CD4-positive, alpha-beta T cell (primary cell): ENCODE data around the gene CD9. TPM values are rescaled to one million over a fixed set of nuclear protein-coding genes. Genes with fewer than 3 reads are reported as not detected.

Experiments
- ATAC-seq: fragments of 200-7000 bp; cut with Tn5 transposase; one replicate; pipeline ENCODE4 v1.10.0; 2022; ENCODE audit warnings: mild to moderate bottlenecking; ENCODE audit not compliant: poor library complexity
- CTCF ChIA-PET: fragments of 350-600 bp; sonication (Branson Sonifier 250); formaldehyde crosslinking; loops from one replicate; lab custom pipeline; 2021; ENCODE audit warnings: antibody characterized with exemption, inconsistent platforms; lab: Charles Lee
- POLR2A ChIA-PET: fragments of 350-600 bp; sonication (Branson Sonifier 250); formaldehyde crosslinking; loops from one replicate; lab custom pipeline; 2021; ENCODE audit warnings: antibody characterized with exemption, inconsistent platforms; lab: Charles Lee
- DNase-seq, 14 experiments: peaks; one replicate each; pipeline ENCODE4 v3.0.0-alpha.2; 2013 to 2020; ENCODE audit warnings: mixed read lengths in 2 of 14
- H3K27ac ChIP-seq, 2 donors: one replicate each; pipeline versions ENCODE4 v1.5.1 to v1.7.0; 2013; ENCODE audit warnings: low read length in 2 of 2, low read depth in 1 of 2, mild to moderate bottlenecking in 1 of 2
- H3K27me3 ChIP-seq, 2 experiments: 1 replicate in 1 of 2; 2 replicates in 1 of 2; pipeline versions ENCODE4 v1.6.1 to v1.7.0; 2013; ENCODE audit warnings: low read length in 2 of 2, control low read depth in 1 of 2, mild to moderate bottlenecking in 1 of 2, moderate library complexity in 1 of 2; ENCODE audit not compliant: insufficient read depth in 2 of 2, control insufficient read depth in 1 of 2
- H3K36me3 ChIP-seq: one replicate; pipeline ENCODE4 v1.6.1; 2013; ENCODE audit warnings: low read length, control low read depth; ENCODE audit not compliant: insufficient read depth
- H3K4me1 ChIP-seq: one replicate; pipeline ENCODE4 v1.6.1; 2013; ENCODE audit warnings: low read length, control low read depth; ENCODE audit not compliant: insufficient read depth
- H3K4me3 ChIP-seq: one replicate; pipeline ENCODE4 v1.5.1; 2013; ENCODE audit warnings: mild to moderate bottlenecking, low read length, moderate library complexity
- H3K9me3 ChIP-seq, 2 experiments: 1 replicate in 1 of 2; 2 replicates in 1 of 2; pipeline versions ENCODE4 v1.6.1 to v1.7.0; 2013; ENCODE audit warnings: low read length in 2 of 2, mild to moderate bottlenecking in 2 of 2, control low read depth in 1 of 2, moderate library complexity in 1 of 2; ENCODE audit not compliant: control insufficient read depth in 1 of 2, insufficient read depth in 1 of 2
- H3K27ac Mint-ChIP-seq: one replicate; pipeline ENCODE4 v1.8.0; 2020; ENCODE audit warnings: mixed read lengths
- H3K27me3 Mint-ChIP-seq: one replicate; pipeline ENCODE4 v1.8.0; 2021; ENCODE audit warnings: mixed read lengths
- H3K36me3 Mint-ChIP-seq: one replicate; pipeline ENCODE4 v1.8.0; 2021; ENCODE audit warnings: low read depth, mixed read lengths
- H3K4me1 Mint-ChIP-seq: one replicate; pipeline ENCODE4 v1.8.0; 2021; ENCODE audit warnings: low read depth, mixed read lengths
- H3K4me3 Mint-ChIP-seq: one replicate; pipeline ENCODE4 v1.8.0; 2020; ENCODE audit warnings: mild to moderate bottlenecking, mixed read lengths
- H3K9me3 Mint-ChIP-seq: one replicate; pipeline ENCODE4 v1.8.0; 2020; ENCODE audit warnings: mixed read lengths
- CTCF ChIP-seq: fragments of 200-600 bp; IDR thresholded peaks from one replicate; pipeline ENCODE4 v1.8.0; 2022; ENCODE audit warnings: antibody characterized with exemption, mild to moderate bottlenecking
- intact Hi-C, 2 experiments: fragments of 100-400 bp; cut with DNase I in 1 of 2; cut with micrococcal nuclease in 1 of 2; formaldehyde crosslinking; loops; one replicate each; pipeline versions ENCODE4 v1.15.1 to v1.9.0; 2023 to 2025; cut with DNase I, micrococcal nuclease
- total RNA-seq, 174 experiments: library from RNA in 2 of 174; stranded (reverse) in 2 of 174; gene quantifications; one replicate each; pipeline ENCODE4 v1.2.3 and lab custom pipeline; 2021 to 2026

The CD9 gene
- total RNA-seq, 2 experiments from 2014 or later: 0.36 to 0.66 TPM

DNA sequence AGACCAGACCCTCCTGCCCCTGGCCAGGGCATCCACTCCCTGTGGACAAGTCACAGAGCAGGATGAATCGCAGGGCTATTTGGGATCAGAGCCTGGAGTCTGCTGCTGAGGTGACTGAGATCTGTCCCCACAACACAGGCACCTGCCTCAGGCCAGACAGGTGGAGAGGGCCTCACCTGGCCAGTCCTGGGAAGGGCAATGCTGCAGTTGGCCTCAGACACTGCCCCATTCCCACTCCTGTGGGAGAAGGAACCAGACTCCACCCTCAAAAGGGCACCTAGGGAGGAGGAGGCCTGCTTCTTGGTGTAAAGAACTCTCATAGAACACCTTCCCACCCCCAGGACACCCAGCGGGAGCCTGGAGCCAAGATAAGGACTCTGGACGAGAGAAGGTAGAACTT lies 62.0 kb downstream of the CD9 start:
- Mint-ChIP-seq H3K4me3 (no peak overlapping the region), H3K27me3 (peaks cover 4% of the 10 kb centered on the region), H3K27ac (no peak overlapping the region), H3K9me3 (no peaks in the 10 kb centered on the region), H3K4me1 (no peaks in the 10 kb centered on the region), H3K36me3 (no peaks in the 10 kb centered on the region)
- Histone ChIP-seq H3K27me3 (no peaks in the 10 kb centered on the region), H3K36me3 (no peaks in the 10 kb centered on the region), H3K4me3 (no peak overlapping the region), H3K4me1 (no peaks in the 10 kb centered on the region), H3K27ac (no peak overlapping the region), H3K9me3 (no peaks in the 10 kb centered on the region)
- ChIA-PET POLR2A (no interaction called here), CTCF (no interaction called here)
- ATAC-seq: no peak
- intact Hi-C loops: no loop called here
- DNase-seq: no peak
- TF ChIP-seq CTCF: no peak

DNA sequence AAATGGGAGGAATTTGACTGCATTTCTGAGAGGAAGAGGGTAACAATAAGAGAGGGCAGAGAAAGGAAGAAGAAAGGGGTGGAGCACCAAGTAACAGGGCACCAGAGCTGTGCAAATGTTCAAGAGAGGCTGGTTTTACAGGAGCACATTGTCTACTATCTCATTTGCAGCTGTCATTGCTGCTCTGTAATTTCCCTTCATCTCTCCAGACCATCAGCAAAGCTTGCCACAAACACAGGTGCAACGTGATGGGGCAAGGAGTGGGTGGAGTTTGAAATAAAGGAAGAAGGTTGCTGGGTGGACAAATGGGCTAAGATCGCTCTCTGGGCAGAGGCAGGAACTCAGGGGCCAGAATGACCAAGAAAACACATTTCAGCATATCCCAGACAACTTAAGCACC lies 62.4 kb downstream of the CD9 start:
- DNase-seq (no peak), ATAC-seq (no peak)
- ChIA-PET CTCF (no interaction called here), POLR2A (no interaction called here)
- Mint-ChIP-seq H3K4me3 (no peak overlapping the region), H3K4me1 (no peaks in the 10 kb centered on the region), H3K27ac (no peak overlapping the region), H3K27me3 (peaks cover 4% of the 10 kb centered on the region), H3K9me3 (no peaks in the 10 kb centered on the region), H3K36me3 (no peaks in the 10 kb centered on the region)
- TF ChIP-seq CTCF: no peak
- Histone ChIP-seq H3K36me3 (no peaks in the 10 kb centered on the region), H3K4me3 (no peak overlapping the region), H3K27me3 (no peaks in the 10 kb centered on the region), H3K4me1 (no peaks in the 10 kb centered on the region), H3K27ac (no peak overlapping the region), H3K9me3 (no peaks in the 10 kb centered on the region)
- intact Hi-C loops: no loop called here

DNA sequence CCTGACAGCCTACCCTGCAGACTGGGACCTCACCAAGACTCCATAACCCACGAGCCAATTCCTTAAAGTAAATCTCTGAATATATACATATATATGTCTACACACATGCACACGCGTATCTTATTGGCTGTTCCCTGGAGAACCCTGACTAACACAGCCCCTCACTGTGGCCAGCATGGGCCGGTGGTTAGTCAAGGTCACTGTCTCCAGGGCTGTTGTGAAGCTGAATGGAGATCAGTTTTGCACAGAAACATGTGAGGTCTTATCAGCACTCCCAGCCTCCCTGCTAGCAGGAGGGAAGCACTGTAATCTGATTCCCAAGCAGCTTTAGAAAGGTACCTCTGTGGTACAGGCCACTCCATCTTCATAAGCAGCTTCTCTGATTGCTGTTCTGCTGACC lies 63.7 kb downstream of the CD9 start:
- H3K4me3 ChIP-seq: no peak overlapping the region
- ATAC-seq: no peak
- Mint-ChIP-seq H3K27ac (no peak overlapping the region), H3K4me1 (no peaks in the 10 kb centered on the region), H3K36me3 (no peaks in the 10 kb centered on the region), H3K4me3 (no peak overlapping the region), H3K27me3 (peaks cover 4% of the 10 kb centered on the region), H3K9me3 (no peaks in the 10 kb centered on the region)
- POLR2A ChIA-PET: no interaction called here
- H3K9me3 ChIP-seq: no peaks in the 10 kb centered on the region
- CTCF ChIA-PET: no interaction called here
- H3K4me1 ChIP-seq: no peaks in the 10 kb centered on the region
- TF ChIP-seq CTCF: no peak
- intact Hi-C loops: no loop called here
- no peaks in the 10 kb centered on the region for H3K27me3 ChIP-seq
- no peak for DNase-seq
- no peaks in the 10 kb centered on the region for H3K36me3 ChIP-seq
- no peak overlapping the region for H3K27ac ChIP-seq
